Right lobe of liver (tissue), 4 donors: ENCODE data around the gene PPP4C.

ENCODE experiments used
- POLR2A ChIP-seq: fragments of 450-650 bp; IDR thresholded peaks from one replicate; pipeline ENCODE4 v1.6.1; 2017; ENCODE audit warnings: antibody characterized with exemption, mild to moderate bottlenecking
- TF ChIP-seq, protein P1 (sequence below), 4 donors: fragments of 200-600 bp in 3 of 4; fragments of 450-650 bp in 1 of 4; IDR thresholded peaks; one replicate each; pipeline versions ENCODE4 v1.5.1 to v1.8.0; 2016 to 2022; ENCODE audit warnings: antibody characterized with exemption in 4 of 4, mild to moderate bottlenecking in 2 of 4
- donor health status: DM: no; HTN: no; CAD: no.
- donor health status: DM: no; HTN: no; CAD: no.
- donor health status: DM: no; HTN: yes; CAD: no.

DNA sequence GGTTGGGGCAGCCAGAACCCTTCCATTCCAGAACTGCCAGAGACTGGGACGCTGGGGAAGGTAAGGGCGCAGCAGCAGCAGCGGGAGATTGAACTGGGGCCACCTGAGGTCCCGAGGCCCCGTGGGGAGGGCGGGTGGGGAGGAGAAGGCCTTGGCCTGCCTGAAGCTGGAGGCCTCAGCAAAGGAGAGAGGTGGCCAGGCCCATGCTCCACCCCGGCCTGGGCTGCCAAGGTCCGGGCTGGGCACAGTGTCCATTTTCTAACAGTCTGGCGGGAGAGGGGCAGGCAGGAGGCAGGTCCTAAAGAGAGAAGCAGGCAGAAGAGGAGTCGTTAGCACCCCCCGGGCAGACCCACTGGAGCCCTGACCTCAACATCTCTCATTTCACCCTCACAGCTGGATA, 38.6 kb downstream of the PPP4C start:
- TF ChIP-seq, protein P1, sequence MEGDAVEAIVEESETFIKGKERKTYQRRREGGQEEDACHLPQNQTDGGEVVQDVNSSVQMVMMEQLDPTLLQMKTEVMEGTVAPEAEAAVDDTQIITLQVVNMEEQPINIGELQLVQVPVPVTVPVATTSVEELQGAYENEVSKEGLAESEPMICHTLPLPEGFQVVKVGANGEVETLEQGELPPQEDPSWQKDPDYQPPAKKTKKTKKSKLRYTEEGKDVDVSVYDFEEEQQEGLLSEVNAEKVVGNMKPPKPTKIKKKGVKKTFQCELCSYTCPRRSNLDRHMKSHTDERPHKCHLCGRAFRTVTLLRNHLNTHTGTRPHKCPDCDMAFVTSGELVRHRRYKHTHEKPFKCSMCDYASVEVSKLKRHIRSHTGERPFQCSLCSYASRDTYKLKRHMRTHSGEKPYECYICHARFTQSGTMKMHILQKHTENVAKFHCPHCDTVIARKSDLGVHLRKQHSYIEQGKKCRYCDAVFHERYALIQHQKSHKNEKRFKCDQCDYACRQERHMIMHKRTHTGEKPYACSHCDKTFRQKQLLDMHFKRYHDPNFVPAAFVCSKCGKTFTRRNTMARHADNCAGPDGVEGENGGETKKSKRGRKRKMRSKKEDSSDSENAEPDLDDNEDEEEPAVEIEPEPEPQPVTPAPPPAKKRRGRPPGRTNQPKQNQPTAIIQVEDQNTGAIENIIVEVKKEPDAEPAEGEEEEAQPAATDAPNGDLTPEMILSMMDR (IDR thresholded peaks at IDR 0.05) = no peak
- TF ChIP-seq POLR2A = no peak
